ENCODE measurements around the gene IQCC. TPM values are rescaled to one million over a fixed set of nuclear protein-coding genes. Genes with fewer than 3 reads are reported as not detected.

The IQCC gene
- total and polyA plus RNA-seq, 2 donors (not counting 1 experiment from before 2014, with no cell fraction given), result 2.0 to 2.3 TPM

GRCh38 chr1:32247452-32247851, 42.0 kb downstream of the IQCC start:
- TF ChIP-seq, protein P1, sequence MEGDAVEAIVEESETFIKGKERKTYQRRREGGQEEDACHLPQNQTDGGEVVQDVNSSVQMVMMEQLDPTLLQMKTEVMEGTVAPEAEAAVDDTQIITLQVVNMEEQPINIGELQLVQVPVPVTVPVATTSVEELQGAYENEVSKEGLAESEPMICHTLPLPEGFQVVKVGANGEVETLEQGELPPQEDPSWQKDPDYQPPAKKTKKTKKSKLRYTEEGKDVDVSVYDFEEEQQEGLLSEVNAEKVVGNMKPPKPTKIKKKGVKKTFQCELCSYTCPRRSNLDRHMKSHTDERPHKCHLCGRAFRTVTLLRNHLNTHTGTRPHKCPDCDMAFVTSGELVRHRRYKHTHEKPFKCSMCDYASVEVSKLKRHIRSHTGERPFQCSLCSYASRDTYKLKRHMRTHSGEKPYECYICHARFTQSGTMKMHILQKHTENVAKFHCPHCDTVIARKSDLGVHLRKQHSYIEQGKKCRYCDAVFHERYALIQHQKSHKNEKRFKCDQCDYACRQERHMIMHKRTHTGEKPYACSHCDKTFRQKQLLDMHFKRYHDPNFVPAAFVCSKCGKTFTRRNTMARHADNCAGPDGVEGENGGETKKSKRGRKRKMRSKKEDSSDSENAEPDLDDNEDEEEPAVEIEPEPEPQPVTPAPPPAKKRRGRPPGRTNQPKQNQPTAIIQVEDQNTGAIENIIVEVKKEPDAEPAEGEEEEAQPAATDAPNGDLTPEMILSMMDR (conservative IDR thresholded peaks at IDR 0.05 in 1 of 2, IDR thresholded peaks at IDR 0.05 in 1 of 2; ENCODE audit: low read depth in 1 of 2, low read length in 2 of 2), result no peak
- no peak for TF ChIP-seq EZH2 (IDR thresholded peaks at IDR 0.05; ENCODE audit: low read length, missing control alignments)
- Histone ChIP-seq H3K36me3 (ENCODE audit: control insufficient read depth, insufficient read depth, low read length) (no peaks in the 10 kb centered on the region), H3K4me1 (ENCODE audit: control insufficient read depth, extremely low read depth, insufficient read depth, low read length) (peaks cover 15% of the 10 kb centered on the region), H4K20me1 (ENCODE audit: control insufficient read depth, extremely low read depth, insufficient read depth, low read length) (no peaks in the 10 kb centered on the region), H3K27ac (ENCODE audit: insufficient read depth, low read length) (peak overlapping the region; percentile 64), H3K79me2 (ENCODE audit: control insufficient read depth, insufficient read depth, low read length) (no peaks in the 10 kb centered on the region), H3K9ac (ENCODE audit: insufficient read depth, low read length) (no peak overlapping the region), H3K9me3 (ENCODE audit: control insufficient read depth, insufficient read depth, low read depth, low read length) (no peaks in the 10 kb centered on the region), H3K4me3 (replicated peaks in 1 of 4; ENCODE audit: control extremely low read depth in 1 of 4, insufficient read depth in 1 of 4, low read depth in 3 of 4, low read length in 4 of 4) (no peak overlapping the region), H3K27me3 (ENCODE audit: control insufficient read depth, insufficient read depth, low read length) (no peaks in the 10 kb centered on the region), H2AFZ (ENCODE audit: low read length) (no peak overlapping the region), H3K4me2 (ENCODE audit: extremely low read depth, insufficient read depth, low read length) (no peak overlapping the region)
- DNase-seq (ENCODE audit: low read depth in 2 of 2), result no peak

- Histone ChIP-seq H3K9ac (ENCODE audit: insufficient read depth, low read length) (no peak overlapping the region), H3K36me3 (ENCODE audit: control insufficient read depth, insufficient read depth, low read length) (no peaks in the 10 kb centered on the region), H3K4me3 (replicated peaks in 1 of 4; ENCODE audit: control extremely low read depth in 1 of 4, insufficient read depth in 1 of 4, low read depth in 3 of 4, low read length in 4 of 4) (no peak overlapping the region), H4K20me1 (ENCODE audit: control insufficient read depth, extremely low read depth, insufficient read depth, low read length) (no peaks in the 10 kb centered on the region), H2AFZ (ENCODE audit: low read length) (no peak overlapping the region), H3K9me3 (ENCODE audit: control insufficient read depth, insufficient read depth, low read depth, low read length) (no peaks in the 10 kb centered on the region), H3K27me3 (ENCODE audit: control insufficient read depth, insufficient read depth, low read length) (no peaks in the 10 kb centered on the region), H3K79me2 (ENCODE audit: control insufficient read depth, insufficient read depth, low read length) (no peaks in the 10 kb centered on the region), H3K4me2 (ENCODE audit: extremely low read depth, insufficient read depth, low read length) (peak overlapping the region; percentile 10), H3K4me1 (ENCODE audit: control insufficient read depth, extremely low read depth, insufficient read depth, low read length) (peaks cover 13% of the 10 kb centered on the region), H3K27ac (ENCODE audit: insufficient read depth, low read length) (peak overlapping the region; percentile 64)
- peak; percentile 52 to 60 for DNase-seq (ENCODE audit: low read depth in 2 of 2)
- TF ChIP-seq EZH2 (IDR thresholded peaks at IDR 0.05; ENCODE audit: low read length, missing control alignments), result no peak
- TF ChIP-seq, protein P1 (conservative IDR thresholded peaks at IDR 0.05 in 1 of 2, IDR thresholded peaks at IDR 0.05 in 1 of 2; ENCODE audit: low read depth in 1 of 2, low read length in 2 of 2), result peak; percentile 71 to 73
Measured at GRCh38 chr1:32247983-32248889, 42.8 kb downstream of the IQCC start.

DNA sequence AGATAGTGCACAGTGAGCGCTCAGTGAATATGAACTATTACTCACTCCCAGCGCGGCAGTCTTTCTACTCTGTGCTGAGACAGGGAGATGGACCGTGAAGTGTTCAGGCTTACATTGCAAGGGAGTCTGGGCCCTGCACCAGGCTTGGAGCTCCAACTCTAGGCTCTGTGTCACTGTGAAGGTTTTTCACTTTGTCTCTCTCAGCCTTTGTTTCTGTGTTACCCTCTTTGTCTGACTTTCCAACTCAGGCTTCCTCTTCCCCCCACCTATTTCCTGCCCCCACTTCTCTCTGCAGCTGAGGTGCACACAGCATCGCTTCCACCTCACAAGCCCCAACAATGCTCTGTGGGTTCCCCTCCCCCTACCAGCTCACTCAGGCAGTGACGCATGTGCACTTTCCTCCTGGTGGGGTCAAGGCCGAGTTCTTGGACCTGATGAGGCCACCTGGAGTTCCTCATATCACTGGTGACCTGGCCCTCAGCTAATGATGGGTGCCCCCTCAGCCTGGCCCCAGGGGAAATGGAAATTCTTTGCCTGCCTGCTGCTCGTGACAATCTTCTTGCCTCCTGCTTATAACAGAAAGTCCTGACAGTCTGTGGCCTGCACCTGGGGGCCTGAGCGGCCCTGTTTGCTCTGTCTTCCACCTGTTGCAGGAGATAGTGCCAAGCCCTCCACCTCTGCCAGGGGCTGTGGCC, 44.5 kb downstream of the IQCC start:
- Histone ChIP-seq H3K4me1 (ENCODE audit: control insufficient read depth, extremely low read depth, insufficient read depth, low read length) (peaks cover 13% of the 10 kb centered on the region), H3K36me3 (ENCODE audit: control insufficient read depth, insufficient read depth, low read length) (no peaks in the 10 kb centered on the region), H4K20me1 (ENCODE audit: control insufficient read depth, extremely low read depth, insufficient read depth, low read length) (no peaks in the 10 kb centered on the region), H3K79me2 (ENCODE audit: control insufficient read depth, insufficient read depth, low read length) (no peaks in the 10 kb centered on the region), H3K27ac (ENCODE audit: insufficient read depth, low read length) (no peak overlapping the region), H3K4me3 (replicated peaks in 1 of 4; ENCODE audit: control extremely low read depth in 1 of 4, insufficient read depth in 1 of 4, low read depth in 3 of 4, low read length in 4 of 4) (no peak overlapping the region), H2AFZ (ENCODE audit: low read length) (no peak overlapping the region), H3K9ac (ENCODE audit: insufficient read depth, low read length) (no peak overlapping the region), H3K4me2 (ENCODE audit: extremely low read depth, insufficient read depth, low read length) (no peak overlapping the region), H3K9me3 (ENCODE audit: control insufficient read depth, insufficient read depth, low read depth, low read length) (no peaks in the 10 kb centered on the region), H3K27me3 (ENCODE audit: control insufficient read depth, insufficient read depth, low read length) (no peaks in the 10 kb centered on the region)
- peak in 1 of 2 donors; percentile 35 for DNase-seq (ENCODE audit: low read depth in 2 of 2)
- TF ChIP-seq EZH2 (IDR thresholded peaks at IDR 0.05; ENCODE audit: low read length, missing control alignments), result no peak
- TF ChIP-seq, protein P1 (conservative IDR thresholded peaks at IDR 0.05 in 1 of 2, IDR thresholded peaks at IDR 0.05 in 1 of 2; ENCODE audit: low read depth in 1 of 2, low read length in 2 of 2), result no peak

All from fibroblast of lung (primary cell).